HEK293 (cell line): ENCODE measurements around the gene C2CD2L.
"Not testable (repeated sequence)": the region's sequence is repeated elsewhere in the genome, so short reads cannot be mapped to it uniquely, and the experiment has no call there.

Source experiments
- CTCF ChIA-PET: fragments of 350-600 bp; formaldehyde crosslinking; extraction: SDS; loops from one replicate; lab custom pipeline; 2021; ENCODE audit warnings: antibody characterized with exemption; lab: Yijun Ruan, JAX
- POLR2A ChIA-PET: fragments of 300-600 bp; formaldehyde crosslinking; extraction: SDS; loops from one replicate; lab custom pipeline; 2020; ENCODE audit warnings: antibody characterized with exemption, inconsistent platforms; lab: Yijun Ruan, JAX
- H3K27ac ChIP-seq: fragments of 200-500 bp; sonication (Bioruptor generic); 2 replicates; pipeline ENCODE4 v1.5.1; 2014; ENCODE audit warnings: low read depth, low read length, control low read depth, inconsistent platforms; ENCODE audit errors: extremely low read depth
- H3K36me3 ChIP-seq, 2 experiments: fragments of 200-500 bp in 1 of 2; sonication (Bioruptor generic) in 1 of 2; 1 replicate in 1 of 2; 2 replicates in 1 of 2; pipeline ENCODE4 v1.5.1; 2014 to 2017; ENCODE audit warnings: inconsistent platforms in 2 of 2, low read length in 2 of 2; ENCODE audit not compliant: control insufficient read depth in 2 of 2, insufficient read depth in 1 of 2
- H3K4me1 ChIP-seq: fragments of 200-500 bp; sonication (Bioruptor generic); 2 replicates; pipeline ENCODE4 v1.5.1; 2014; ENCODE audit warnings: mild to moderate bottlenecking, low read length, inconsistent platforms; ENCODE audit not compliant: control insufficient read depth, insufficient read depth
- H3K4me3 ChIP-seq: 2 replicates; pipeline ENCODE4 v1.5.1; 2011; ENCODE audit warnings: low read depth, mild to moderate bottlenecking, control low read depth, low read length, moderate library complexity
- H3K9me3 ChIP-seq: fragments of 200-500 bp; sonication (Bioruptor generic); 2 replicates; pipeline ENCODE4 v1.5.1; 2014; ENCODE audit warnings: low read depth, low read length, inconsistent platforms; ENCODE audit not compliant: control insufficient read depth, insufficient read depth
- GLIS2 ChIP-seq: fragments of 450-650 bp; formaldehyde crosslinking; IDR thresholded peaks from 2 replicates; pipeline ENCODE4 v1.5.1; 2016; ENCODE audit warnings: missing biosample characterization, missing genetic modification characterization
- KLF16 ChIP-seq: fragments of 450-650 bp; formaldehyde crosslinking; IDR thresholded peaks from 2 replicates; pipeline ENCODE4 v1.5.1; 2017; ENCODE audit warnings: missing biosample characterization, missing genetic modification characterization
- KLF9 ChIP-seq: fragments of 450-650 bp; formaldehyde crosslinking; IDR thresholded peaks from 2 replicates; pipeline ENCODE4 v1.5.1; 2016; ENCODE audit warnings: missing biosample characterization, missing genetic modification characterization, low read depth
- ZFHX2 ChIP-seq: fragments of 450-650 bp; formaldehyde crosslinking; conservative IDR thresholded peaks from 2 replicates; pipeline ENCODE4 v1.5.1; 2016; ENCODE audit warnings: missing biosample characterization, missing genetic modification characterization
- ZNF2 ChIP-seq: fragments of 450-650 bp; formaldehyde crosslinking; IDR thresholded peaks from 2 replicates; pipeline ENCODE4 v1.5.1; 2016; ENCODE audit warnings: missing biosample characterization, missing genetic modification characterization
- TF ChIP-seq, protein P1 (sequence below): fragments of 450-650 bp; formaldehyde crosslinking; IDR thresholded peaks from 2 replicates; pipeline ENCODE4 v1.5.1; 2017; ENCODE audit warnings: missing biosample characterization, missing genetic modification characterization
- TF ChIP-seq, protein P2 (sequence below): fragments of 450-650 bp; formaldehyde crosslinking; conservative IDR thresholded peaks from 2 replicates; pipeline ENCODE4 v1.5.1; 2016; ENCODE audit warnings: low read depth, missing biosample characterization, missing genetic modification characterization
- TF ChIP-seq, protein P3 (sequence below): fragments of 450-650 bp; formaldehyde crosslinking; IDR thresholded peaks from 2 replicates; pipeline ENCODE4 v1.5.1; 2016; ENCODE audit warnings: missing biosample characterization, missing genetic modification characterization
- TF ChIP-seq, protein P4 (sequence below): fragments of 450-650 bp; formaldehyde crosslinking; IDR thresholded peaks from 2 replicates; pipeline ENCODE4 v1.5.1; 2016; ENCODE audit warnings: missing biosample characterization, missing genetic modification characterization

The C2CD2L gene

DNA sequence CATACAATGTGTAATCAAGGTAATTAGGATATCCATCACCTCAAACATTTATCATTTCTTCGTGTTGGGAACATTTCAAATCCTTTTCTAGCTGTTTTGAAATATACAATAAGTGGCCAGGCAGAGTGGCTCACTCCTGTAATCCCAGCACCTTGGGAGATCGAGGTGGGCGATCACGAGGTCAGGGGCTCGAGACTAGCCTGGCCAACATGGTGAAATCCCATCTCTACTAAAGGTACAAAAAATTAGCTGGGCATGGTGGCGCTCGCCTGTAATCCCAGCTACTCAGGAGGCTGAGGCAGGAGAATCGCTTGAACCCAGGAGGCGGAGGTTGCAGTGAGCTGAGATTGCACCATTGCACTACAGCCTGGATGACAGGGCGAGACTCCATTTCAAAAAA lies 32.1 kb downstream of the C2CD2L start:
- POLR2A ChIA-PET: not testable (repeated sequence)

DNA sequence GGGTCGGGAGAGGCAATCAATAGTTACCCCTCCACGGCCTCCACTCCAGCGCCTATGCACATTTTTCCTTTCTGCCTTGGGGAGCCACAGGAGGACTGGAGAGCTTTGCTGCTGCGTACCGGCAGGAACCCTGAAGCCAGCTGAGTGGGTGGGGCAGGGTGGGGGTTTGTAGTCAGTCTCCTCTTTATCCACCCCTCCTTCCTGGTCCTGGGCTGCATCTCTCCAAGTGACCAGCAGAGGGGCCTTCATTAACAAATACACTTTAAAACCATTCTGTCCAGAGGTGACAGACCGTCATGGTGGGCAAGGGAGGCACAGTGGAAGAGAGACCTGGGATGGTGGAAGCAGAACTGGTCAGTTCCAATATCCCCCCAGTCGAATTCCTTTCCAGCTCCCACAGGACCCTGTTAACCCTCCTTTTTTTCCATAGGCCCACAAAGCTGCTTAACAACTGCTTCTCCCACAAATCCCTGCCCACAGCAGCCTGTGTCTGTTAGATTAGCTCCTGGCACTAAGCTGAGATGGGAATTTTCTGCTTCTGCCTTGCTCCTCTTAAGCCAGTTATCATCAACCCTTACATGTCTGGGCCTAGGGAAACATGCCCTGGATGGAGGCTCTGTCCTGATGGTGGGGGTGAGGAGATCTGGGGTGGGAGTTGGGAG lies 37.8 kb downstream of the C2CD2L start:
- Histone ChIP-seq H3K36me3 (no peaks in the 10 kb centered on the region), H3K4me1 (no peaks in the 10 kb centered on the region), H3K27ac (no peak overlapping the region), H3K9me3 (no peaks in the 10 kb centered on the region), H3K4me3 (no peak overlapping the region)
- ChIA-PET CTCF (interaction anchor here (0.8 to 2.1 kb wide), 11 partner anchors 9 to 193 kb away, joined by 3 to 16 read pairs (median 7); partner anchors contain the start of gene CBL), POLR2A (interaction anchor here (0.5 to 1.7 kb wide), 4 partner anchors 22 to 96 kb away, joined by 3 to 5 read pairs (median 4); partner anchors contain the start of gene HINFP)
- peak; percentile 29; the same call in 1 of the 2 replicates for TF ChIP-seq KLF9 (tag by site-specific recombination)
- TF ChIP-seq KLF16 (tag by site-specific recombination): no peak
- TF ChIP-seq GLIS2: no peak
- TF ChIP-seq, protein P1, sequence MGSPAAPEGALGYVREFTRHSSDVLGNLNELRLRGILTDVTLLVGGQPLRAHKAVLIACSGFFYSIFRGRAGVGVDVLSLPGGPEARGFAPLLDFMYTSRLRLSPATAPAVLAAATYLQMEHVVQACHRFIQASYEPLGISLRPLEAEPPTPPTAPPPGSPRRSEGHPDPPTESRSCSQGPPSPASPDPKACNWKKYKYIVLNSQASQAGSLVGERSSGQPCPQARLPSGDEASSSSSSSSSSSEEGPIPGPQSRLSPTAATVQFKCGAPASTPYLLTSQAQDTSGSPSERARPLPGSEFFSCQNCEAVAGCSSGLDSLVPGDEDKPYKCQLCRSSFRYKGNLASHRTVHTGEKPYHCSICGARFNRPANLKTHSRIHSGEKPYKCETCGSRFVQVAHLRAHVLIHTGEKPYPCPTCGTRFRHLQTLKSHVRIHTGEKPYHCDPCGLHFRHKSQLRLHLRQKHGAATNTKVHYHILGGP (tag by site-specific recombination): no peak
- TF ChIP-seq, protein P2, sequence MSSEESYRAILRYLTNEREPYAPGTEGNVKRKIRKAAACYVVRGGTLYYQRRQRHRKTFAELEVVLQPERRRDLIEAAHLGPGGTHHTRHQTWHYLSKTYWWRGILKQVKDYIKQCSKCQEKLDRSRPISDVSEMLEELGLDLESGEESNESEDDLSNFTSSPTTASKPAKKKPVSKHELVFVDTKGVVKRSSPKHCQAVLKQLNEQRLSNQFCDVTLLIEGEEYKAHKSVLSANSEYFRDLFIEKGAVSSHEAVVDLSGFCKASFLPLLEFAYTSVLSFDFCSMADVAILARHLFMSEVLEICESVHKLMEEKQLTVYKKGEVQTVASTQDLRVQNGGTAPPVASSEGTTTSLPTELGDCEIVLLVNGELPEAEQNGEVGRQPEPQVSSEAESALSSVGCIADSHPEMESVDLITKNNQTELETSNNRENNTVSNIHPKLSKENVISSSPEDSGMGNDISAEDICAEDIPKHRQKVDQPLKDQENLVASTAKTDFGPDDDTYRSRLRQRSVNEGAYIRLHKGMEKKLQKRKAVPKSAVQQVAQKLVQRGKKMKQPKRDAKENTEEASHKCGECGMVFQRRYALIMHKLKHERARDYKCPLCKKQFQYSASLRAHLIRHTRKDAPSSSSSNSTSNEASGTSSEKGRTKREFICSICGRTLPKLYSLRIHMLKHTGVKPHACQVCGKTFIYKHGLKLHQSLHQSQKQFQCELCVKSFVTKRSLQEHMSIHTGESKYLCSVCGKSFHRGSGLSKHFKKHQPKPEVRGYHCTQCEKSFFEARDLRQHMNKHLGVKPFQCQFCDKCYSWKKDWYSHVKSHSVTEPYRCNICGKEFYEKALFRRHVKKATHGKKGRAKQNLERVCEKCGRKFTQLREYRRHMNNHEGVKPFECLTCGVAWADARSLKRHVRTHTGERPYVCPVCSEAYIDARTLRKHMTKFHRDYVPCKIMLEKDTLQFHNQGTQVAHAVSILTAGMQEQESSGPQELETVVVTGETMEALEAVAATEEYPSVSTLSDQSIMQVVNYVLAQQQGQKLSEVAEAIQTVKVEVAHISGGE: no peak
- 0 out of 2 replicates have a peak, but pooled peaks have one; percentile 19 for TF ChIP-seq ZFHX2 (tag by site-specific recombination)
- TF ChIP-seq, protein P3, sequence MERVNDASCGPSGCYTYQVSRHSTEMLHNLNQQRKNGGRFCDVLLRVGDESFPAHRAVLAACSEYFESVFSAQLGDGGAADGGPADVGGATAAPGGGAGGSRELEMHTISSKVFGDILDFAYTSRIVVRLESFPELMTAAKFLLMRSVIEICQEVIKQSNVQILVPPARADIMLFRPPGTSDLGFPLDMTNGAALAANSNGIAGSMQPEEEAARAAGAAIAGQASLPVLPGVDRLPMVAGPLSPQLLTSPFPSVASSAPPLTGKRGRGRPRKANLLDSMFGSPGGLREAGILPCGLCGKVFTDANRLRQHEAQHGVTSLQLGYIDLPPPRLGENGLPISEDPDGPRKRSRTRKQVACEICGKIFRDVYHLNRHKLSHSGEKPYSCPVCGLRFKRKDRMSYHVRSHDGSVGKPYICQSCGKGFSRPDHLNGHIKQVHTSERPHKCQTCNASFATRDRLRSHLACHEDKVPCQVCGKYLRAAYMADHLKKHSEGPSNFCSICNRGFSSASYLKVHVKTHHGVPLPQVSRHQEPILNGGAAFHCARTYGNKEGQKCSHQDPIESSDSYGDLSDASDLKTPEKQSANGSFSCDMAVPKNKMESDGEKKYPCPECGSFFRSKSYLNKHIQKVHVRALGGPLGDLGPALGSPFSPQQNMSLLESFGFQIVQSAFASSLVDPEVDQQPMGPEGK: 0 out of 2 replicates have a peak, but pooled peaks have one; percentile 33

More for the DNA sequence above, 32.1 kb downstream of the C2CD2L start:
- H3K4me3 ChIP-seq, H3K4me1 ChIP-seq, H3K36me3 ChIP-seq, H3K9me3 ChIP-seq, H3K27ac ChIP-seq: not testable (repeated sequence)
- CTCF ChIA-PET: interaction anchor here (0.6 to 1.6 kb wide), 7 partner anchors 9 to 260 kb away, joined by 3 to 5 read pairs (median 3); partner anchors contain the start of gene CBL

DNA sequence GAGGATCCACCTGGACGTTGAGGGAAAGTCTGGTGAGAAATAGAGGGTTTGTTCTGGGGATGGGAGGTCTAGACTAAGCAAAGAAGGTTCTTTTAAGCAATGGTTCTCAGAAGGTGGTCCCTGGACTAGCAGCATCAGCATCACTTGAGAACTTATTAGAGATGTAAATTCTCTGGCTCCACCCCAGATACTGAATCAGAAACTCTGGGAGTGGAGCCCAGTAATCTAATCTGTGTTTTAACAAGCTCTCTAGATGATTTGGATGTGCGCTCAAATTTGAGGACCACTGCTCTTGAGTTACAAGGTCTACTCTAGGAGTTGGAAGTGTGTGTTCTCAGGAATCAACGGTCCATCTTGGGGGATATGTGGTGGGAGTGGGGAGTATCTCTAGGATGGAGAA lies 38.4 kb downstream of the C2CD2L start:
- ChIA-PET POLR2A (interaction anchor here (1.7 kb wide), 1 partner anchor 24 kb away, joined by 5 read pairs; the partner anchor contains the start of gene HINFP), CTCF (interaction anchor here (0.6 to 2.1 kb wide), 14 partner anchors 8 to 193 kb away, joined by 3 to 16 read pairs (median 4); partner anchors contain the start of gene CBL)
- no peak overlapping the region for H3K27ac ChIP-seq
- H3K36me3 ChIP-seq: no peaks in the 10 kb centered on the region
- H3K4me3 ChIP-seq: no peak overlapping the region
- TF ChIP-seq, protein P4, sequence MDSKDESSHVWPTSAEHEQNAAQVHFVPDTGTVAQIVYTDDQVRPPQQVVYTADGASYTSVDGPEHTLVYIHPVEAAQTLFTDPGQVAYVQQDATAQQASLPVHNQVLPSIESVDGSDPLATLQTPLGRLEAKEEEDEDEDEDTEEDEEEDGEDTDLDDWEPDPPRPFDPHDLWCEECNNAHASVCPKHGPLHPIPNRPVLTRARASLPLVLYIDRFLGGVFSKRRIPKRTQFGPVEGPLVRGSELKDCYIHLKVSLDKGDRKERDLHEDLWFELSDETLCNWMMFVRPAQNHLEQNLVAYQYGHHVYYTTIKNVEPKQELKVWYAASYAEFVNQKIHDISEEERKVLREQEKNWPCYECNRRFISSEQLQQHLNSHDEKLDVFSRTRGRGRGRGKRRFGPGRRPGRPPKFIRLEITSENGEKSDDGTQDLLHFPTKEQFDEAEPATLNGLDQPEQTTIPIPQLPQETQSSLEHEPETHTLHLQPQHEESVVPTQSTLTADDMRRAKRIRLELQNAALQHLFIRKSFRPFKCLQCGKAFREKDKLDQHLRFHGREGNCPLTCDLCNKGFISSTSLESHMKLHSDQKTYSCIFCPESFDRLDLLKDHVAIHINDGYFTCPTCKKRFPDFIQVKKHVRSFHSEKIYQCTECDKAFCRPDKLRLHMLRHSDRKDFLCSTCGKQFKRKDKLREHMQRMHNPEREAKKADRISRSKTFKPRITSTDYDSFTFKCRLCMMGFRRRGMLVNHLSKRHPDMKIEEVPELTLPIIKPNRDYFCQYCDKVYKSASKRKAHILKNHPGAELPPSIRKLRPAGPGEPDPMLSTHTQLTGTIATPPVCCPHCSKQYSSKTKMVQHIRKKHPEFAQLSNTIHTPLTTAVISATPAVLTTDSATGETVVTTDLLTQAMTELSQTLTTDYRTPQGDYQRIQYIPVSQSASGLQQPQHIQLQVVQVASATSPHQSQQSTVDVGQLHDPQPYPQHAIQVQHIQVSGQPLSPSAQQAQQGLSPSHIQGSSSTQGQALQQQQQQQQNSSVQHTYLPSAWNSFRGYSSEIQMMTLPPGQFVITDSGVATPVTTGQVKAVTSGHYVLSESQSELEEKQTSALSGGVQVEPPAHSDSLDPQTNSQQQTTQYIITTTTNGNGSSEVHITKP (tag by site-specific recombination): 0 out of 2 replicates have a peak, but pooled peaks have one; percentile 43
- no peak for TF ChIP-seq ZNF2
- TF ChIP-seq, all 188 proteins: peak for 1
- Histone ChIP-seq H3K9me3 (no peaks in the 10 kb centered on the region), H3K4me1 (no peaks in the 10 kb centered on the region)
